Activated naive CD8-positive, alpha-beta T cell treated with anti-CD3 and anti-CD28 coated beads, Interleukin-2, amount 10 ng/mL, durations not matched to agents 7 days and 5 days (primary cell): ENCODE data around the gene TARM1. TPM values are rescaled to one million over a fixed set of nuclear protein-coding genes. Genes with fewer than 3 reads are reported as not detected.
A peak's percentile ranks its signal among the peaks of the same experiment; 100 is the strongest.
"Not testable (repeated sequence)": the region's sequence is repeated elsewhere in the genome, so short reads cannot be mapped to it uniquely, and the experiment has no call there.

ENCODE experiments used
- ATAC-seq: fragments of 150-1000 bp; cut with Tn5 transposase; one replicate; pipeline ENCODE4 v1.10.0; 2021; ENCODE audit warnings: low read depth, moderate library complexity
- POLR2A ChIA-PET: fragments of 350-600 bp; sonication (Branson Sonifier 250); formaldehyde crosslinking; loops from one replicate; lab custom pipeline; 2021; ENCODE audit warnings: antibody characterized with exemption; lab: Charles Lee
- DNase-seq: peaks from one replicate; pipeline ENCODE4 v3.0.0; 2021
- H3K27ac Mint-ChIP-seq: one replicate; pipeline ENCODE4 v1.8.0; 2022; ENCODE audit warnings: mild to moderate bottlenecking, mixed read lengths
- H3K27me3 Mint-ChIP-seq: one replicate; pipeline ENCODE4 v1.8.0; 2022; ENCODE audit warnings: mild to moderate bottlenecking, moderate library complexity, mixed read lengths
- H3K36me3 Mint-ChIP-seq: one replicate; pipeline ENCODE4 v1.8.0; 2021; ENCODE audit warnings: mild to moderate bottlenecking, mixed read lengths
- H3K4me1 Mint-ChIP-seq: one replicate; pipeline ENCODE4 v1.8.0; 2021; ENCODE audit warnings: mixed read lengths
- H3K4me3 Mint-ChIP-seq: one replicate; pipeline ENCODE4 v1.8.0; 2022; ENCODE audit warnings: mild to moderate bottlenecking, moderate library complexity, mixed read lengths
- H3K9me3 Mint-ChIP-seq: one replicate; pipeline ENCODE4 v1.8.0; 2021; ENCODE audit warnings: mixed read lengths
- total RNA-seq, 2 experiments: library from RNA; stranded (reverse); gene quantifications; one replicate each; pipeline ENCODE4 v1.2.3, GENCODE V29; 2021

The TARM1 gene
- total RNA-seq, 2 experiments from 2014 or later, result not detected

GRCh38 chr19:54108496-54108895 is 27.3 kb upstream of the TARM1 start:
- no peak for ATAC-seq
- H3K9me3 Mint-ChIP-seq, result no peaks in the 10 kb centered on the region
- no peak overlapping the region for H3K27ac Mint-ChIP-seq
- H3K4me3 Mint-ChIP-seq, result no peak overlapping the region
- POLR2A ChIA-PET, result no interaction called here
- H3K27me3 Mint-ChIP-seq, result no peaks in the 10 kb centered on the region
- no peak for DNase-seq
- peaks cover 13% of the 10 kb centered on the region for H3K4me1 Mint-ChIP-seq
- peaks cover 24% of the 10 kb centered on the region for H3K36me3 Mint-ChIP-seq

GRCh38 chr19:54107876-54108490 is 26.8 kb upstream of the TARM1 start:
- Mint-ChIP-seq H3K4me3 (no peak overlapping the region), H3K27me3 (no peaks in the 10 kb centered on the region), H3K36me3 (peaks cover 21% of the 10 kb centered on the region), H3K4me1 (peaks cover 12% of the 10 kb centered on the region), H3K9me3 (no peaks in the 10 kb centered on the region), H3K27ac (no peak overlapping the region)
- ATAC-seq (no peak), DNase-seq (no peak)
- POLR2A ChIA-PET, result no interaction called here

- peaks cover 21% of the 10 kb centered on the region for H3K36me3 Mint-ChIP-seq
- POLR2A ChIA-PET, result no interaction called here
These were observed 25.6 kb upstream of the TARM1 start for GRCh38 chr19:54106716-54107115.

GRCh38 chr19:54105796-54106195 is 24.6 kb upstream of the TARM1 start:
- DNase-seq (peak; percentile 22), ATAC-seq (no peak)
- POLR2A ChIA-PET, result no interaction called here
- H3K4me1 Mint-ChIP-seq, result peaks cover 14% of the 10 kb centered on the region
- peak overlapping the region; percentile 15 for H3K27ac Mint-ChIP-seq
- H3K27me3 Mint-ChIP-seq, result no peaks in the 10 kb centered on the region
- H3K9me3 Mint-ChIP-seq, result no peaks in the 10 kb centered on the region
- H3K36me3 Mint-ChIP-seq, result peaks cover 18% of the 10 kb centered on the region
- no peak overlapping the region for H3K4me3 Mint-ChIP-seq

More at GRCh38 chr19:54106716-54107115, 25.6 kb upstream of the TARM1 start:
- Mint-ChIP-seq H3K4me3 (no peak overlapping the region), H3K9me3 (no peaks in the 10 kb centered on the region), H3K27me3 (no peaks in the 10 kb centered on the region), H3K4me1 (peaks cover 15% of the 10 kb centered on the region), H3K27ac (no peak overlapping the region)
- no peak for ATAC-seq
- peak; percentile 15 for DNase-seq

- H3K36me3 Mint-ChIP-seq, result peaks cover 15% of the 10 kb centered on the region
- no peak for ATAC-seq
- peak; percentile 25 for DNase-seq
- peaks cover 13% of the 10 kb centered on the region for H3K4me1 Mint-ChIP-seq
- POLR2A ChIA-PET, result no interaction called here
- no peaks in the 10 kb centered on the region for H3K9me3 Mint-ChIP-seq
- no peaks in the 10 kb centered on the region for H3K27me3 Mint-ChIP-seq
- H3K4me3 Mint-ChIP-seq, result no peak overlapping the region
- peak overlapping the region; percentile 15 for H3K27ac Mint-ChIP-seq
These were observed 24.0 kb upstream of the TARM1 start for GRCh38 chr19:54104998-54105715.

GRCh38 chr19:54102421-54103169 is 21.4 kb upstream of the TARM1 start, which contains the start of gene NDUFA3:
Gene NDUFA3 (plus strand): TSS chr19:54102855. CDS start chr19:54102879, 24 bp downstream.
- peak within 1 kb of the TSS; percentile 94 for H3K27ac Mint-ChIP-seq
- H3K36me3 Mint-ChIP-seq, result peaks cover 12% of the 10 kb centered on the region
- no peaks in the 10 kb centered on the region for H3K27me3 Mint-ChIP-seq
- H3K9me3 Mint-ChIP-seq, result no peaks in the 10 kb centered on the region
- peak; percentile 98 for DNase-seq
- peaks cover 13% of the 10 kb centered on the region for H3K4me1 Mint-ChIP-seq
- ATAC-seq, result peak; percentile 98
- POLR2A ChIA-PET, result interaction anchor here (0.7 to 2.1 kb wide), 4 partner anchors 12 to 87 kb away, joined by 3 to 14 read pairs (median 6); partner anchors contain the start of genes MBOAT7, PRPF31 and TFPT
- H3K4me3 Mint-ChIP-seq, result peak within 1 kb of the TSS; percentile 97

- peak within 1 kb of the TSS; percentile 16 for H3K4me3 Mint-ChIP-seq
- H3K4me1 Mint-ChIP-seq, result peaks cover 15% of the 10 kb centered on the region
- no peaks in the 10 kb centered on the region for H3K9me3 Mint-ChIP-seq
- DNase-seq, result no peak
- peaks cover 4% of the 10 kb centered on the region for H3K27me3 Mint-ChIP-seq
- peak within 1 kb of the TSS; percentile 69 for H3K27ac Mint-ChIP-seq
- peaks cover 3% of the 10 kb centered on the region for H3K36me3 Mint-ChIP-seq
- POLR2A ChIA-PET, result no interaction called here
- ATAC-seq, result no peak
These were observed 19.4 kb upstream of the TARM1 start, which contains the start of gene OSCAR for GRCh38 chr19:54100561-54100960. Gene OSCAR (minus strand): TSS chr19:54100803. CDS start chr19:54100792, 11 bp downstream.

GRCh38 chr19:54099903-54100255 is 18.7 kb upstream of the TARM1 start:
- ATAC-seq, H3K27me3 Mint-ChIP-seq, H3K27ac Mint-ChIP-seq, H3K4me3 Mint-ChIP-seq, H3K9me3 Mint-ChIP-seq, POLR2A ChIA-PET, H3K36me3 Mint-ChIP-seq, DNase-seq: not testable (repeated sequence)
- peaks cover 14% of the 10 kb centered on the region for H3K4me1 Mint-ChIP-seq

GRCh38 chr19:54099190-54099902 is 18.2 kb upstream of the TARM1 start:
- DNase-seq (no peak), ATAC-seq (no peak)
- H3K27ac Mint-ChIP-seq, result no peak overlapping the region
- no peaks in the 10 kb centered on the region for H3K9me3 Mint-ChIP-seq
- no peak overlapping the region for H3K4me3 Mint-ChIP-seq
- POLR2A ChIA-PET, result no interaction called here
- H3K4me1 Mint-ChIP-seq, result peaks cover 13% of the 10 kb centered on the region
- no peaks in the 10 kb centered on the region for H3K36me3 Mint-ChIP-seq
- peaks cover 5% of the 10 kb centered on the region for H3K27me3 Mint-ChIP-seq

- POLR2A ChIA-PET, result interaction anchor here (0.6 to 1.5 kb wide), 4 partner anchors 16 to 40 kb away, joined by 3 to 5 read pairs (median 5); partner anchors contain the start of genes CNOT3, PRPF31 and TFPT
- Mint-ChIP-seq H3K36me3 (peaks cover 1% of the 10 kb centered on the region), H3K9me3 (peaks cover 2% of the 10 kb centered on the region), H3K27ac (peak overlapping the region; percentile 85), H3K27me3 (peaks cover 11% of the 10 kb centered on the region), H3K4me1 (peaks cover 11% of the 10 kb centered on the region), H3K4me3 (peak overlapping the region; percentile 78)
- no peak for ATAC-seq
- DNase-seq, result peak; percentile 53
These were observed 15.5 kb upstream of the TARM1 start for GRCh38 chr19:54096617-54097106.

- Mint-ChIP-seq H3K4me3 (peak overlapping the region; percentile 78), H3K27me3 (peaks cover 11% of the 10 kb centered on the region), H3K27ac (peak overlapping the region; percentile 85), H3K4me1 (peaks cover 11% of the 10 kb centered on the region)
- ATAC-seq (peak; percentile 72), DNase-seq (peak; percentile 70)
- POLR2A ChIA-PET, result interaction anchor here (0.6 to 1.5 kb wide), 5 partner anchors 17 to 1565 kb away, joined by 3 to 5 read pairs (median 3); partner anchors contain the start of genes CNOT3 and ZNF347
- not testable (repeated sequence) for H3K9me3 Mint-ChIP-seq, H3K36me3 Mint-ChIP-seq
These were observed 14.9 kb upstream of the TARM1 start for GRCh38 chr19:54095859-54096616.
